OCI-LY7 (cell line): ENCODE measurements around the gene AIFM1.

Experiments
- EZH2phosphoT487 ChIP-seq: fragments of 200-600 bp; sonication (generic); IDR thresholded peaks from 2 replicates; pipeline ENCODE4 v1.6.1; 2018; ENCODE audit warnings: low read depth, borderline replicate concordance, mild to moderate bottlenecking, mixed run types, antibody characterized with exemption, low read length, moderate library complexity, mixed read lengths
- TF ChIP-seq, protein P1 (sequence below): fragments of 200-600 bp; sonication (generic); conservative IDR thresholded peaks from 2 replicates; pipeline ENCODE4 v1.5.1; 2014; ENCODE audit warnings: mild to moderate bottlenecking, antibody characterized with exemption, low read length, moderate library complexity, mixed read lengths

DNA sequence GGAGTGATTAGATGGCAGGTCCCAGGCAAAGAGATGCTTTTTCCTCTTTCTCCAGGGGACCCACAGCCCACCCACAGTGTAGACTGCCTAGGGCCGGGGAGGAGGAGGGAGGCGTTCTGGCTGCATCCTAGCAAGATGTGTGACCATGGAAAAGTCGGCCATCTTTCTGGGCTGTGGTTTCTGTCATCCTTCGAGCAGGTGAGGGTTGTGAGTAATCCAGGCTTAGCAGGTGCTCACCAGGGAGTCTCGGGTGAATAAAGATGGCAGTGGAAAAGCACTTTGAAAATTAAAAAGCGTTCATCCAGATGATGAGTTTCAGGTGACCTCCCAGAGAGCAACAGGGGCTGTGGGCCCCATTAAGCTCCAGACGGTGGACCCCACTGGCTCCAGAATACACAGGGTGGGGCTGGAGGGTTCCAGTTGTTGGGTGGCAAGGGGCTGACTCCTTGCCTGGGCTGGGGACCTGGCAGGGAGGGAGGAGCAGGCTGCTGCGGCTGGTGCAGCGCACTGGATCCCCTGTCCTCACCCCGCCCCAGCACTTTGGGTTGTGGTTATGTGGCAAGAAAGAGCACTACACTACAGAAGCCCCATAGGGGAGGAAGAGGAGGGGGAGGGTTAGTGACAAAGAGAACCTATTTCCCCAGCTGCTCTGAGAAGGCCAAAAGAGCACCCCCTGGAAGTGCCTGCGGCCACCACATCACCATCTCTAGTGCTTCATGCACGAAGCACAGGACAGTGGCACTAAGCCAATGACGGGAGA lies 79.0 kb downstream of the AIFM1 start:
- TF ChIP-seq, protein P1, sequence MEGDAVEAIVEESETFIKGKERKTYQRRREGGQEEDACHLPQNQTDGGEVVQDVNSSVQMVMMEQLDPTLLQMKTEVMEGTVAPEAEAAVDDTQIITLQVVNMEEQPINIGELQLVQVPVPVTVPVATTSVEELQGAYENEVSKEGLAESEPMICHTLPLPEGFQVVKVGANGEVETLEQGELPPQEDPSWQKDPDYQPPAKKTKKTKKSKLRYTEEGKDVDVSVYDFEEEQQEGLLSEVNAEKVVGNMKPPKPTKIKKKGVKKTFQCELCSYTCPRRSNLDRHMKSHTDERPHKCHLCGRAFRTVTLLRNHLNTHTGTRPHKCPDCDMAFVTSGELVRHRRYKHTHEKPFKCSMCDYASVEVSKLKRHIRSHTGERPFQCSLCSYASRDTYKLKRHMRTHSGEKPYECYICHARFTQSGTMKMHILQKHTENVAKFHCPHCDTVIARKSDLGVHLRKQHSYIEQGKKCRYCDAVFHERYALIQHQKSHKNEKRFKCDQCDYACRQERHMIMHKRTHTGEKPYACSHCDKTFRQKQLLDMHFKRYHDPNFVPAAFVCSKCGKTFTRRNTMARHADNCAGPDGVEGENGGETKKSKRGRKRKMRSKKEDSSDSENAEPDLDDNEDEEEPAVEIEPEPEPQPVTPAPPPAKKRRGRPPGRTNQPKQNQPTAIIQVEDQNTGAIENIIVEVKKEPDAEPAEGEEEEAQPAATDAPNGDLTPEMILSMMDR: no peak
- TF ChIP-seq EZH2phosphoT487: no peak
